Activated naive CD4-positive, alpha-beta T cell treated with anti-CD3 and anti-CD28 coated beads for 36 hours (primary cell): ENCODE measurements around the gene PSMD3. TPM values are rescaled to one million over a fixed set of nuclear protein-coding genes. Genes with fewer than 3 reads are reported as not detected.
"Not testable (repeated sequence)": the region's sequence is repeated elsewhere in the genome, so short reads cannot be mapped to it uniquely, and the experiment has no call there.

ENCODE experiments used
- CTCF ChIA-PET: fragments of 350-600 bp; sonication (Branson Sonifier 250); formaldehyde crosslinking; loops from one replicate; lab custom pipeline; 2021; ENCODE audit warnings: antibody characterized with exemption; lab: Charles Lee
- DNase-seq: peaks from one replicate; pipeline ENCODE4 v3.0.0-alpha.2; 2020
- H3K27ac Mint-ChIP-seq: one replicate; pipeline ENCODE4 v1.8.0; 2021; ENCODE audit warnings: mild to moderate bottlenecking, mixed read lengths
- H3K27me3 Mint-ChIP-seq: one replicate; pipeline ENCODE4 v1.8.0; 2021; ENCODE audit warnings: low read depth, mixed read lengths
- H3K36me3 Mint-ChIP-seq: one replicate; pipeline ENCODE4 v1.8.0; 2021; ENCODE audit warnings: low read depth, mixed read lengths
- H3K4me1 Mint-ChIP-seq: one replicate; pipeline ENCODE4 v1.8.0; 2021; ENCODE audit warnings: low read depth, mixed read lengths
- H3K4me3 Mint-ChIP-seq: one replicate; pipeline ENCODE4 v1.8.0; 2021; ENCODE audit warnings: mild to moderate bottlenecking, moderate library complexity, mixed read lengths
- H3K9me3 Mint-ChIP-seq: one replicate; pipeline ENCODE4 v1.8.0; 2021; ENCODE audit warnings: mixed read lengths
- intact Hi-C: fragments of 100-400 bp; cut with micrococcal nuclease; formaldehyde crosslinking; loops from one replicate; pipeline ENCODE4 v1.15.1; 2023
- total RNA-seq, 2 experiments: library from RNA; stranded (reverse); gene quantifications; one replicate each; pipeline ENCODE4 v1.2.3, GENCODE V29; 2021

The PSMD3 gene
- total RNA-seq, 2 experiments from 2014 or later, result 122 to 125 TPM

- CTCF ChIA-PET, result interaction anchor here (0.5 kb wide), 1 partner anchor 63 kb away, joined by 5 read pairs; no protein-coding TSS in a partner anchor
- H3K9me3 Mint-ChIP-seq, H3K36me3 Mint-ChIP-seq, H3K27ac Mint-ChIP-seq, intact Hi-C loops, DNase-seq, H3K4me3 Mint-ChIP-seq, H3K4me1 Mint-ChIP-seq, H3K27me3 Mint-ChIP-seq: not testable (repeated sequence)
These were observed 20.7 kb downstream of the PSMD3 start for GRCh38 chr17:40001335-40001734.

GRCh38 chr17:40004072-40004471 lies 23.5 kb downstream of the PSMD3 start:
- intact Hi-C loops, result no loop called here
- no peak for DNase-seq
- Mint-ChIP-seq H3K4me1 (peaks cover 4% of the 10 kb centered on the region), H3K27ac (no peak overlapping the region), H3K27me3 (no peaks in the 10 kb centered on the region), H3K9me3 (no peaks in the 10 kb centered on the region), H3K36me3 (no peaks in the 10 kb centered on the region), H3K4me3 (no peak overlapping the region)
- CTCF ChIA-PET, result no interaction called here

DNA sequence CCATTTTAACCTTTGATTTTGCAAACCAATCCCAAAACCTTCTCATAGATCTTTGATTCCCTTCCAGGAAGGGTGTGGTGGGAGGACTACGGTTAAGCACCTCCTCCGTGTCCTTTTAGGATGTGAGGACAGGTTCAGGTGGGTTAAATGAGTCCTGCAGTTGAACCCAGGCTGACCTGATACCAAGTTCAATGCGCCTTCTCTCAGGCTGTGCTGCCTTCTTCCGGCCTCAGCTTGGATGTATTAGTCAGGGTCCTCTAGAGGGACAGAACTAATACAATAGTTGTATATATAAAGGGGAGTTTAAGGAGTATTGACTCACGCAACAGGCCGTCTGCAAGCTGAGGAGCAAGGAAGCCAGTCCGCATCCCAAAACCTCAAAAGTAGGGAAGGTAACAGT lies 24.1 kb downstream of the PSMD3 start:
- H3K27ac Mint-ChIP-seq, result no peak overlapping the region
- DNase-seq, result no peak
- no peaks in the 10 kb centered on the region for H3K36me3 Mint-ChIP-seq
- CTCF ChIA-PET, result interaction anchor here (1.5 kb wide), 1 partner anchor 23 kb away, joined by 5 read pairs; no protein-coding TSS in a partner anchor
- intact Hi-C loops, result no loop called here
- no peak overlapping the region for H3K4me3 Mint-ChIP-seq
- no peaks in the 10 kb centered on the region for H3K4me1 Mint-ChIP-seq
- H3K9me3 Mint-ChIP-seq, result no peaks in the 10 kb centered on the region
- H3K27me3 Mint-ChIP-seq, result no peaks in the 10 kb centered on the region

- intact Hi-C loops, result no loop called here
- CTCF ChIA-PET, result interaction anchor here (0.7 to 1.5 kb wide), 3 partner anchors 22 to 187 kb away, joined by 3 to 5 read pairs (median 3); no protein-coding TSS in a partner anchor
- Mint-ChIP-seq H3K27me3 (no peaks in the 10 kb centered on the region), H3K27ac (no peak overlapping the region), H3K9me3 (no peaks in the 10 kb centered on the region), H3K4me1 (peaks cover 7% of the 10 kb centered on the region), H3K4me3 (no peak overlapping the region), H3K36me3 (no peaks in the 10 kb centered on the region)
- no peak for DNase-seq
These were observed 24.9 kb downstream of the PSMD3 start for GRCh38 chr17:40005520-40005919.

DNA sequence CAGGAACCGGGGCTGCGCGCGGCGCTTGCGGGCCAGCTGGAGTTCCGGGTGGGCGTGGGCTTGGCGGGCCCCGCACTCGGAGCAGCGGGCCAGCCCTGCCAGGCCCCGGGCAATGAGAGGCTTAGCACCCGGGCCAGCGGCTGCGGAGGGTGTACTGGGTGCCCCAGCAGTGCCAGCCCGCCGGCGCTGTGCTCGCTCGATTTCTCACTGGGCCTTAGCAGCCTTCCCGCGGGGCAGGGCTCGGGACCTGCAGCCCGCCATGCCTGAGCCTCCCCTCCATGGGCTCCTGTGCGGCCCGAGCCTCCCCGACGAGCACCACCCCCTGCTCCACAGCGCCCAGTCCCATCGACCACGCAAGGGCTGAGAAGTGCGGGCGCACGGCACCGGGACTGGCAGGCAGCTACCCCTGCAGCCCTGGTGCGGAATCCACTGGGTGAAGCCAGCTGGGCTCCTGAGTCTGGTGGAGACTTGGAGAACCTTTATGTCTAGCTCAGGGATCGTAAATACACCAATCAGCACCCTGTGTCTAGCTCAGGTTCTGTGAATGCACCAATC lies 30.4 kb downstream of the PSMD3 start:
- H3K4me3 Mint-ChIP-seq, H3K27ac Mint-ChIP-seq, DNase-seq, H3K27me3 Mint-ChIP-seq, H3K36me3 Mint-ChIP-seq, H3K9me3 Mint-ChIP-seq, intact Hi-C loops: not testable (repeated sequence)
- CTCF ChIA-PET, result interaction anchor here (0.8 to 8.1 kb wide), 3 partner anchors 17 to 100 kb away, joined by 3 to 73 read pairs (median 28); no protein-coding TSS in a partner anchor
- peaks cover 15% of the 10 kb centered on the region for H3K4me1 Mint-ChIP-seq

- CTCF ChIA-PET, result interaction anchor here (0.8 to 8.1 kb wide), 10 partner anchors 16 to 180 kb away, joined by 3 to 73 read pairs (median 15); partner anchors contain the start of gene PSMD3
- H3K36me3 Mint-ChIP-seq, H3K27me3 Mint-ChIP-seq, intact Hi-C loops, H3K4me3 Mint-ChIP-seq, H3K9me3 Mint-ChIP-seq, H3K27ac Mint-ChIP-seq, DNase-seq: not testable (repeated sequence)
- H3K4me1 Mint-ChIP-seq, result peaks cover 15% of the 10 kb centered on the region
These were observed 31.5 kb downstream of the PSMD3 start for GRCh38 chr17:40012017-40012647.

DNA sequence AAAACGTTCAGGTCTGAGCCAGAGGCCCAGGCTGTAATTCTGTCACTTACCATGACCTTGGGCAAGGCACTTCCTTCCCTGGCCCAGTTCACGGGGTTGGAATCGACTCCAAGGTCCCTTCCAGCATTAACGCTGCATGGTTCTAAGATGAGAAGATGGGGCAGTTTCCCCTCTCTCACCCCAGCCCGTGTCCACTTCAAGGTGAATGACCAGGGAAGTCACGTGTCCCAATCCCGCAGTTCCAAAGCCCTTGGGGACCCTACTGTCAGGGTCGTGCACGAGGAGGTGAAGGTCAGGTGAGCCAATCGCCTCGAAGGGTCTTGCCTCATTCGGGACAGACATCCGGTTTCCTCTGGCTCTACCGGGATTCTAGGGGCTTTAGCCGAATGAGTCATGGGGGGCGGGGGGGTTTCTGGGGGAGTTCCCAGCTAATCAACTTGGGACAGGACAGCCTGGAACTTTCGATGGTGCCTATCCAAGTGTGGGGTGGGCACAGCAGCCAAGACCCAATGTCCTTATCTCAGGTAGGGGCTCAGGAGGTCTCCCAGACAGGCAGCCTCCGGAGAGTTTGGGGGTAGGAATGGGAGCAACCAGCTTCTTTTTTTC lies 33.9 kb downstream of the PSMD3 start:
- Mint-ChIP-seq H3K27ac (no peak overlapping the region), H3K36me3 (peaks cover 4% of the 10 kb centered on the region), H3K4me3 (no peak overlapping the region), H3K27me3 (peaks cover 5% of the 10 kb centered on the region), H3K4me1 (peaks cover 15% of the 10 kb centered on the region), H3K9me3 (no peaks in the 10 kb centered on the region)
- intact Hi-C loops, result no loop called here
- DNase-seq, result no peak
- CTCF ChIA-PET, result interaction anchor here (0.7 to 8.1 kb wide), 9 partner anchors 12 to 187 kb away, joined by 3 to 73 read pairs (median 18); no protein-coding TSS in a partner anchor

- no peak for DNase-seq
- no peak within 1 kb of the TSS for H3K4me3 Mint-ChIP-seq
- H3K27ac Mint-ChIP-seq, result no peak within 1 kb of the TSS
- H3K27me3 Mint-ChIP-seq, result peaks cover 5% of the 10 kb centered on the region
- H3K36me3 Mint-ChIP-seq, result peaks cover 7% of the 10 kb centered on the region
- CTCF ChIA-PET, result interaction anchor here (0.7 to 8.1 kb wide), 12 partner anchors 9 to 187 kb away, joined by 3 to 73 read pairs (median 5); no protein-coding TSS in a partner anchor
- no peaks in the 10 kb centered on the region for H3K9me3 Mint-ChIP-seq
- intact Hi-C loops, result no loop called here
- peaks cover 10% of the 10 kb centered on the region for H3K4me1 Mint-ChIP-seq
These were observed 34.7 kb downstream of the PSMD3 start, which contains the start of gene CSF3 for GRCh38 chr17:40015005-40015997. TSS of gene CSF3 (plus strand) at chr17:40015440. CDS start at chr17:40015475, 35 bp downstream.

DNA sequence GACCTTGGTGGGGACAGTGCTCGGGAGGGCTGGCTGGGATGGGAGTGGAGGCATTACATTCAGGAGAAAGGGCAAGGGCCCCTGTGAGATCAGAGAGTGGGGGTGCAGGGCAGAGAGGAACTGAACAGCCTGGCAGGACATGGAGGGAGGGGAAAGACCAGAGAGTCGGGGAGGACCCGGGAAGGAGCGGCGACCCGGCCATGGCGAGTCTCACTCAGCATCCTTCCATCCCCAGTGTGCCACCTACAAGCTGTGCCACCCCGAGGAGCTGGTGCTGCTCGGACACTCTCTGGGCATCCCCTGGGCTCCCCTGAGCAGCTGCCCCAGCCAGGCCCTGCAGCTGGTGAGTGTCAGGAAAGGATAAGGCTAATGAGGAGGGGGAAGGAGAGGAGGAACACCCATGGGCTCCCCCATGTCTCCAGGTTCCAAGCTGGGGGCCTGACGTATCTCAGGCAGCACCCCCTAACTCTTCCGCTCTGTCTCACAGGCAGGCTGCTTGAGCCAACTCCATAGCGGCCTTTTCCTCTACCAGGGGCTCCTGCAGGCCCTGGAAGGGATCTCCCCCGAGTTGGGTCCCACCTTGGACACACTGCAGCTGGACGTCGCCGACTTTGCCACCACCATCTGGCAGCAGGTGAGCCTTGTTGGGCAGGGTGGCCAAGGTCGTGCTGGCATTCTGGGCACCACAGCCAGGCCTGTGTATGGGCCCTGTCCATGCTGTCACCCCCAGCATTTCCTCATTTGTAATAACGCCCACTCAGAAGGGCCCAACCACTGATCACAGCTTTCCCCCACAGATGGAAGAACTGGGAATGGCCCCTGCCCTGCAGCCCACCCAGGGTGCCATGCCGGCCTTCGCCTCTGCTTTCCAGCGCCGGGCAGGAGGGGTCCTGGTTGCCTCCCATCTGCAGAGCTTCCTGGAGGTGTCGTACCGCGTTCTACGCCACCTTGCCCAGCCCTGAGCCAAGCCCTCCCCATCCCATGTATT lies 35.7 kb downstream of the PSMD3 start:
- Mint-ChIP-seq H3K27me3 (peaks cover 5% of the 10 kb centered on the region), H3K4me3 (no peak overlapping the region), H3K9me3 (no peaks in the 10 kb centered on the region), H3K27ac (no peak overlapping the region), H3K36me3 (peaks cover 9% of the 10 kb centered on the region), H3K4me1 (peaks cover 7% of the 10 kb centered on the region)
- intact Hi-C loops, result no loop called here
- CTCF ChIA-PET, result interaction anchor here (0.6 to 8.1 kb wide), 10 partner anchors 8 to 275 kb away, joined by 3 to 73 read pairs (median 12); no protein-coding TSS in a partner anchor
- DNase-seq, result no peak

GRCh38 chr17:40017422-40018080 lies 36.9 kb downstream of the PSMD3 start:
- DNase-seq, result no peak
- H3K9me3 Mint-ChIP-seq, result no peaks in the 10 kb centered on the region
- peaks cover 1% of the 10 kb centered on the region for H3K27me3 Mint-ChIP-seq
- H3K27ac Mint-ChIP-seq, result no peak overlapping the region
- H3K36me3 Mint-ChIP-seq, result peaks cover 13% of the 10 kb centered on the region
- no peak overlapping the region for H3K4me3 Mint-ChIP-seq
- intact Hi-C loops, result no loop called here
- CTCF ChIA-PET, result interaction anchor here (1.3 to 8.1 kb wide), 7 partner anchors 9 to 180 kb away, joined by 3 to 73 read pairs (median 5); no protein-coding TSS in a partner anchor
- H3K4me1 Mint-ChIP-seq, result peaks cover 4% of the 10 kb centered on the region
